Gastrocnemius medialis (tissue), 4 donors: ENCODE measurements around the gene PARD3B.

Source experiments
- CTCF ChIP-seq, 5 experiments: fragments of 450-650 bp in 3 of 5; fragments of 200-600 bp in 2 of 5; sonication (generic) in 2 of 5; IDR thresholded peaks in 4 of 5; conservative IDR thresholded peaks in 1 of 5; 1 replicate in 4 of 5; 2 replicates in 1 of 5; pipeline ENCODE4 v1.5.1; 2016 to 2019; ENCODE audit warnings: antibody characterized with exemption in 5 of 5, mild to moderate bottlenecking in 3 of 5, moderate library complexity in 3 of 5
- POLR2A ChIP-seq, 2 donors: fragments of 450-650 bp; IDR thresholded peaks; one replicate each; pipeline ENCODE4 v1.6.1; 2017; ENCODE audit warnings: antibody characterized with exemption in 2 of 2, mild to moderate bottlenecking in 2 of 2, moderate library complexity in 2 of 2

GRCh38 chr2:204578928-204579598 is 33.8 kb downstream of the PARD3B start:
- TF ChIP-seq CTCF (IDR thresholded peaks at IDR 0.05 in 4 of 5, conservative IDR thresholded peaks at IDR 0.05 in 1 of 5) (no peak), POLR2A (IDR thresholded peaks at IDR 0.05) (no peak)
